ENCODE results near the gene HMX2. TPM values are rescaled to one million over a fixed set of nuclear protein-coding genes. Genes with fewer than 3 reads are reported as not detected.
"Not testable (repeated sequence)": the region's sequence is repeated elsewhere in the genome, so short reads cannot be mapped to it uniquely, and the experiment has no call there.

Gene HMX2
- total RNA-seq, 1 donor from 2014 or later = not detected

DNA sequence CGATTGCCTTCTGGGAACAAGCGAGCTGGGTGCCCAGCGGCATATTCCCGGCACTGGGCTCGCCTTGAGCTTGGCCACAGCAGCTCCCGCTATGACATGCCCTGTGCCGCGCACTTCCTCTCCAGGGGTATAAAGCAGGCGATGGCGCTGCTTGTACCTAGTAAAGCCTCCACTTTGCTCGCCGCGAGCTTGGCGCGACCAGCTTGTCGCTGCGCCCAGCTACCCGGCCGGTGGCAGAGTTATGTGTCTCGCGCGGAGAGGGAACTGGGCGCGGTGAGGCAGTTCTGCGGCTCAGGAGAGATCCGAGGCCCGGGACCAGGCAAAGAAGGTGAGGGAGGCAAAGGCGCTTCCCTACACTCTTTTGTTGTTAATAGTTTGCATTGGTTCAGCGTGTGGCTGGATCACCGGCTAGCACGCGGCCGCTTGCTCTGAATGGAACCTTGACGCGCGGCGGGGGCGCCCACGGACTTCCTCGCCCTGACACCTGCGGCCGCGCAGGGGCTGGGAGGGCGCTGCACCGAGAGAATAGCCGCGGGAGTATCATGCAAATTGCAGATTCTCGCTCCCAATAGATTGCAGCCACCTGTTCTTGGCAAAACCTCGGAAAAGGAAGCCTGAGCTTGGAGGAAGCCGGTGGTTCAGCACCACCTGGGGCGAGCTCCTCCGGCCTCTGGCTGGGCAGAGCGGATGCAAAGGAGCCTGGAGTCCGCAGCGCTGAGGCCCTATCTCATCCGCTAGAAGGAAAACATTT, 3.2 kb downstream of the HMX2 start:
- DNase-seq (ENCODE audit: low read depth in 2 of 2) = peak in 1 of 2 donors; percentile 32

DNA sequence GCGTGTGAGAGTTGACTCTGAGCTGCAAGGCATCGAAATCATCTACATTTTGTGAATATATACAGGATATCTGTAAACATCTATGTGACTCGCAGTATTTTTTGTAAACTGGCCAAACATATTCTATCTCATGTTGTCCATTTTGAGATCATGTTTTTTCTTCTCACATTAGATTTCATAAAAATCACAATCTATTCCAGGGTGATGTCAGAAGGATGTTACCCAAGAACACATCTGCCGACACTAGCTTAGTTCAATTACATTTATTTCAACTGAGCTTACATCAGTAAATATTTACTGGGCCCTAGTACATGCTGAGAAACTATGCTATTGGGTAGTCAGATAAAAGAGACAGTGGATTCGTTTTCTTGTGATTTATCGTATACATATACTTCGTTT, 3.8 kb downstream of the HMX2 start:
- no peak for DNase-seq (ENCODE audit: low read depth in 2 of 2)

DNA sequence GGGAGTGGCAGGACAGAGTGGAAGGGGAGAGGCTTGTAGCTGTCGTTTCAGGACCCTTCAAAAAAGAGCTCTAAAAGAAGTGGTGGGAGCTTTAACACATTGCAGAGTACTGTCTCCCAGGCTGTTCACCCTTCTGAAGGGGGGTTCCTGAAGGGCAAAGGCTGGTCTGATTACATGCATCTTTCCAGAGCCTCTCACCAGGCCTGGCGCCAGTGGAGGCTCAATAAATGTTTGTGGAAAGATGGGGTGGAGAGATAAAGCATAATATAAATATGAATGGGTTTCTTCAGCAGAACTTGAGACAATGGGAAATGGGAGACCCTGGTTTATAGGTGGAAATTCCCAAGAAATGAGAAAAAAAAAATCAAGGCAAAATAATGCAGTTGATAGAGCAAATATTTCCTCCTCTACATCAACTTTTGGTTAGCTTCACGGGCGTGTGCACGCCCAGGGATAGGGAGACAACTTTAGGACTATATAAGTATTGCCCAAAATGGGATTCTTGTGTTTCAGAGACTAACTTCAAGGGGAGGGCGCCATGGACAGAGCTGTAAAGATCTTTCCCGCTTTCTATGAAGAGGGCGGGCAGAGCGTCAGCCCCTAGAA, 5.7 kb downstream of the HMX2 start:
- DNase-seq (ENCODE audit: low read depth in 2 of 2) = no peak

DNA sequence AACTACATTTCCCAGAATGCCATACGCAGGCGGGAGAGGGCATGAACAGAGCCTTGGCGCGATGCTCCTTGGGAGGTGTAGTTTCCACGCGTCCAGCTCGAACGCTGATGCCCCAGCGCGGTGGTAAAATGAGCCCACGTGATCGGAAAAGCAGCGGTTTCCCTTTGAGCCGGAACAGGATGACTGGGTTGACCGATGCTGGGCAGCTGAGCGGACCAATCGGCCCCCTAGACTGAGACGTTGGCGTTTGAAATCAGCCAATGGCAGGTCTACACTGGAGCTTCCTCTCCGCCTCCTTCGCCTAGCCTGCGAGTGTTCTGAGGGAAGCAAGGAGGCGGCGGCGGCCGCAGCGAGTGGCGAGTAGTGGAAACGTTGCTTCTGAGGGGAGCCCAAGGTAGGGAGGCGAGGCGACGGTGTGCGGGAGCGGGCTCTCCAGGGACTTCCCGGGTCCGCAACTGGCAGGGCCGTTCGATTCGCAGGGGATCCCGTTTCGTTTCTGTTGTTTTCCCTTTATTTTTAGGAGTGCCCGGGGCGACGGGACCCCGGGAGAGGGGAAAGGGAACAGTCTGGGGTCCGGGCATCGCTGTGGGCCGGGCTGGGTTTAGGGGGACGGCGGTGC, 6.3 kb downstream of the HMX2 start, which contains the start of gene BUB3:
TSS of gene BUB3 (plus strand) at position 311 of the 619 bp plus-strand sequence. CDS start 516 bp downstream, outside the sequence.
- peak; percentile 99 to 100 for DNase-seq (ENCODE audit: low read depth in 2 of 2)

DNA sequence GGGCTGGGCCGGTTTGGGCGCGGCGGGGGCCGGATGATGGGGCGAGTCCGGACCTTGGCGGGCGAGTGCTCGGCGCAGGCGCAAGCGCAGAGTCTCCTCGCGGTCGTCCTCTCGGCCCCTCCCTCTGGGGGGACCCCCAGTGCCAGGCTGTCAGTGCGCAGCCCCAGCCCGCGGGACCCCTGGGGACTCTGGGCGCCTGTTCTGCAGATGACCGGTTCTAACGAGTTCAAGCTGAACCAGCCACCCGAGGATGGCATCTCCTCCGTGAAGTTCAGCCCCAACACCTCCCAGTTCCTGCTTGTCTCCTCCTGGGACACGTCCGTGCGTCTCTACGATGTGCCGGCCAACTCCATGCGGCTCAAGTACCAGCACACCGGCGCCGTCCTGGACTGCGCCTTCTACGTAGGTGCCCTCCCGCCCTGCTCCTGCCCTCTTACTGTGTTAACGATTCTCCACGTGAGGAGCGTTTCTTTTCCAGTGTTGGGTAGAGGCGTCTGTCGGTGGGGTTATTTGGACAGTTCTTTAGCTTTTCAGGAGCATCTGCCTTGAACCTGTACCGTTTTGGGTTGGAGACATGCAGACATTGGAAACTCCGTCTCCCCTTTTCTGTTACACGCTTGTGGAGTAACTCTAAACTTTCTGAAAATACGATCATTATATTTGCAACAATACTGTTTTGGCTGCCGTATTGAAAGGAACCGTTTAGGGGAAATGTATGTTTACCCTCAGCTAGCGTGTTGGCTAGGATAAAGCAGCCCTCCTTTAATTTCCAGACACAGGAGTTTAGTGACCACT, 7.0 kb downstream of the HMX2 start:
- DNase-seq (ENCODE audit: low read depth in 2 of 2) = peak in 1 of 2 donors; percentile 65

DNA sequence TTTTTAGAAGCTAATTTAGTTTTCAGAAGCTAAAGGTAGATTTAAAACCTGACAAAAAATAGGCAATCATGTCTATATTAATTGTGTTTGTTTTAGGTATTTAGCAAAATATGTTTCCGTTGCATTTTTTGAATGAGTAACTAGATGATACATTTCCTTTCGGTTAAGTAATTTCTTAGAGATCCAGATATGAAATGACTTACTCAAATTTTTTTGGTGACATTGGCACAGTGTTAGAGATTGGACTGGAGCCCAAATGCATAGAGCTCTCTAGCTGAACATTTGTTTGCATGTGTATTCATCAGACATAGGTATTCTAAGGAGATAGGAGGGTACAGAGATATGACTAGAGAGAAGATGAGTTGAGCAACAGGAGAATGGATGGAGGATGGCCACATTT, 8.1 kb downstream of the HMX2 start:
- no peak for DNase-seq (ENCODE audit: low read depth in 2 of 2)

DNA sequence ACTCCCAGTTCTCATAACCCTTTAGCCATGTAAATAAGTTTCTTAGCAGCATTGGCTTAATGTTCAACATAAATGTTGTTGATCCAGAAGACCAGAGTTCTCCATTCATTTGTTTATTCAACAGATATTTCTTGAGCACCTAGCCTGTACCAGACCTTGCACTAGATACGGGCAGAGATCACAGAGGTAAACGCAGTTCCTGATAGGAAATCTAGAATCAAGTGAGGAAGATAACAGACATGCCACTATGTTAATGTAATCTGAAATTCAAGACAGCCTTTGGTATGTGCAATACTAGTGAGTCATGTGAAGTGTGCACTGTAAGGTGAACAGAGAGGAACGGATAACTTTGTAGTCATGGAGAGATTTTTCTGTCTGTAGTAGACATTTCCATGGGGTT, 9.3 kb downstream of the HMX2 start:
- DNase-seq (ENCODE audit: low read depth in 2 of 2) = no peak

DNA sequence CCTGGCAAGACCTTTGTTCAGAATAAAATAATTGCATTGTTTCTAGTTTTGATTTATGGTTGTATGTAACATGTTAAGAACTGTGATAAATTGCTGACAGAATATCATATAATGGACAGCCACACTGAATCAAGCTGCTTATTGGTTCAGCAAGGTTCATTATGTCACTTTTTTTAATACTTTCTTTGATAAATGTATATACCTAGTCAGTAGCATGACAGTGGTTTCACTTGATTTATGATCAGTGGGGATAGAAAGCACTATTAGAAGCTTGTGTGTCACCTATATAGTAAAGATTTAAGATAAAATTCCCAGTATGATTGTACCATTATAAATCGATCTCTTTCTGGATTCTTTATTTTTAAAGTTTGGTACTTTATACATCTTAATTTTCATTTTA, 10.7 kb downstream of the HMX2 start:
- DNase-seq (ENCODE audit: low read depth in 2 of 2) = no peak

DNA sequence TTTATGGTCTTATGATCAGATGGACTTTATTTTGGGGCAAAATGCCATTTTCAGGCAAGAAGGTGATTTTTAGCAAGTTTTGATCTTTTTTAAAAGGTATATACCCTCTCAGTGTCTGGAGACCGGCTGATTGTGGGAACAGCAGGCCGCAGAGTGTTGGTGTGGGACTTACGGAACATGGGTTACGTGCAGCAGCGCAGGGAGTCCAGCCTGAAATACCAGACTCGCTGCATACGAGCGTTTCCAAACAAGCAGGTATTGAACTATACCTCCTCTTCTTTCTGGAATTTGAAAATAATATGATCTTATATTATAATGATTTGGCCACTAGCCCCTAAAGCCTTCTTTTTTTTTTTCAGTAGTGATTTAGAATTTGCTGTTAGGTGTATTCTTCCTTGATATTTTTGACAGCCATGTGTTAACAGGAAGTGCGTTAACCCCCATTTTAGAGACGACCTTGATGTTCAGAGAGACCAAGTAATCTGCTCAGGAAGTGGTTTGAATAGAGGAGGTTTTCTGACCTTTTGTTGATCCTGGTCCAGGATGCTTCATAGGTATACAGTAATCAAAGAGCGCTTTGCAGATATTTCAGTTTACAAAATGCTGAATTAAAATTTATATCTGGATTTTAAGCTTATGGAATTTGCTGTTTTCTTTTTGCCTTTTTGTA, 12.5 kb downstream of the HMX2 start:
- DNase-seq (ENCODE audit: low read depth in 2 of 2) = no peak

DNA sequence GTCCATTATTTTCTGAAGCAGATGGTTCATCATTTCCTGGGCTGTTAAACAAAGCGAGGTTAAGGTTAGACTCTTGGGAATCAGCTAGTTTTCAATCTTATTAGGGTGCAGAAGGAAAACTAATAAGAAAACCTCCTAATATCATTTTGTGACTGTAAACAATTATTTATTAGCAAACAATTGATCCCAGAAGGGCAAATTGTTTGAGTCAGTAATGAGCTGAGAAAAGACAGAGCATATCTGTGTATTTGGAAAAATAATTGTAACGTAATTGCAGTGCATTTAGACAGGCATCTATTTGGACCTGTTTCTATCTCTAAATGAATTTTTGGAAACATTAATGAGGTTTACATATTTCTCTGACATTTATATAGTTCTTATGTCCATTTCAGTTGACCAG, 16.4 kb downstream of the HMX2 start:
- no peak for DNase-seq (ENCODE audit: low read depth in 2 of 2)

DNA sequence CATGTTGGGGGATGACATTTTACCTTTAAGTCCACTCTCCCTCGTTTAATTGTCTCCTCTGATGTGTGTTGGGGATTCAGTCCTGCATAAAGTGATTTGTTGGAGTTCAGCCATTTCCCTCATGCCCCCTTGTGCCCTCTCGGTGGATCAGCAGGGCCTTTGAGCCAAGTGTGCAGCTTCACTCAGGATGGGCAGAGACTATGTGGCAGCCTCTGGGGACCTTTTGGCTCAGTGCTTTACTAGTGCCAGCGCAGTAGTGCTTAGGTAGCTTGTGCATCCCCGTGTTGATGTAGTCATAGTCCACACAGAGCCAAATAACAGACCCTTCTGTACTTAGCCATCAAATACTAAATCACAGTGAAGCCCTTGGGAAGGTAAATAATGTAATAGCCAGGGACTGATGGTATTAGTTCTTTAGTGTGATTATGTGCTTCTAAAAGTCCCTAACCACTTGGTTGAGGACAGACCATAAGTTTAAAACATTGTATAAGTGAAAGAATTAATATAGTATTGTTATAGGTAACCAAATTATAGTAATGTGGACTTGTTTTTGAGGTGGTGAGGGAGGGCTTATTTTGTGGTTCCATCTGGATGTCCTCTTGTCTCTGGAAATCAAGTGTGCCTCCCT, 17.6 kb downstream of the HMX2 start:
- DNase-seq (ENCODE audit: low read depth in 2 of 2) = no peak

DNA sequence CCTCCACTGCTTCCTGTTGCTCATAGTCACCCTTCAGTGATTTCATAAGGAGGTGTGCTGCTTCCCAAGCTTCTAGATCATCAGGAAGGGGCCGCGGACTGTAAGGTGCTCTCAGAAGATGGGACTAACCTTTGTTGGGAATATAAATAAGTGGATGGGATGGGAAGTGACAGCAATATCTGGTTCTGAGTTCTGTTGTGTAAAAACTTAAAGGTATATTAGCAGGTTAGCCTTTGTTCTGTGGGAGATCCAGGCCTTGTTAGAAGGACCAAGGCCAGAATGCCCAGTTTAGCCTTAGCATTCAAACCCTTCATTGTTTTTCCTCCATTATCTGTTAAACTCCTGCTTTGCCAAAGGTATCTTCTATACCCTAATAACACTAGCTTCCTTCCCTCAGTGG, 18.7 kb downstream of the HMX2 start:
- no peak for DNase-seq (ENCODE audit: low read depth in 2 of 2)

DNA sequence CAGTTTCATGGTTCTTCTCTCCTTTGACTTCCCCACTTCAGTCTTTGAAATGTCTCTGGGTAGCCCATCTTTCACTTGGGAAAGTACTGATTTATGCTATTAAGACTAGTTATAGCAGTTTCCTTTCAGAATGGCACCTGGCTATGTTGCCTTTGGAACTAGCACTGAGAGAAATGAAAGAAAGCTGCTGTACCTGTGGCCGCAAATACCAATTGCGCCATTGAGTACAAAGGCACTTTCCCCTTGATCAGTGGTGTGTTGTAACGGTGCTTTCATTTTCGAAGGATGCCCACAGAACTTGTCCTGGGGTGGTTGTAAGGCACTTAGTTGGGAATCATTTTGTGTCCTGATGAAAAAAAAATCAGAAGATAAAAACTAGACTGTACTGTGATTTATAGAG, 23.0 kb downstream of the HMX2 start:
- DNase-seq (ENCODE audit: low read depth in 2 of 2) = no peak

DNA sequence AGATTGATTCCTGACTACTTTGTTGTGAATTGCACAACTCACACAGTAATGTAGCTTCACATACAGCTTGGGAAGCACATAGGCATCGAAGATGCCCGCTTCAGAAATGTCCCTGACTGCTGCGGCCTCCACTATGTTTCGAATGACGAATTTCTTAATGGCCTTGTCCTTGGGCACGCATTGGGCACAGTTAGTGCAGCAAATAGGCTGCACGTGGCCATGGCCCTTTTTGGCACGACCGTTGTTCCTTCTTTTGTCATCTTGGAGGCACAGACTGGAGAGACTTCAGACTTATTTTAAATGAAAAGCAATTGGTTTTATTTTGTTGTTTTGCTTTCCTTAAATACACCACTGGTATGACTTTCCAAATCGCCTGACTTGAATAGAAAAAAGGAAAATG, 23.7 kb downstream of the HMX2 start:
- DNase-seq (ENCODE audit: low read depth in 2 of 2) = not testable (repeated sequence)

DNA sequence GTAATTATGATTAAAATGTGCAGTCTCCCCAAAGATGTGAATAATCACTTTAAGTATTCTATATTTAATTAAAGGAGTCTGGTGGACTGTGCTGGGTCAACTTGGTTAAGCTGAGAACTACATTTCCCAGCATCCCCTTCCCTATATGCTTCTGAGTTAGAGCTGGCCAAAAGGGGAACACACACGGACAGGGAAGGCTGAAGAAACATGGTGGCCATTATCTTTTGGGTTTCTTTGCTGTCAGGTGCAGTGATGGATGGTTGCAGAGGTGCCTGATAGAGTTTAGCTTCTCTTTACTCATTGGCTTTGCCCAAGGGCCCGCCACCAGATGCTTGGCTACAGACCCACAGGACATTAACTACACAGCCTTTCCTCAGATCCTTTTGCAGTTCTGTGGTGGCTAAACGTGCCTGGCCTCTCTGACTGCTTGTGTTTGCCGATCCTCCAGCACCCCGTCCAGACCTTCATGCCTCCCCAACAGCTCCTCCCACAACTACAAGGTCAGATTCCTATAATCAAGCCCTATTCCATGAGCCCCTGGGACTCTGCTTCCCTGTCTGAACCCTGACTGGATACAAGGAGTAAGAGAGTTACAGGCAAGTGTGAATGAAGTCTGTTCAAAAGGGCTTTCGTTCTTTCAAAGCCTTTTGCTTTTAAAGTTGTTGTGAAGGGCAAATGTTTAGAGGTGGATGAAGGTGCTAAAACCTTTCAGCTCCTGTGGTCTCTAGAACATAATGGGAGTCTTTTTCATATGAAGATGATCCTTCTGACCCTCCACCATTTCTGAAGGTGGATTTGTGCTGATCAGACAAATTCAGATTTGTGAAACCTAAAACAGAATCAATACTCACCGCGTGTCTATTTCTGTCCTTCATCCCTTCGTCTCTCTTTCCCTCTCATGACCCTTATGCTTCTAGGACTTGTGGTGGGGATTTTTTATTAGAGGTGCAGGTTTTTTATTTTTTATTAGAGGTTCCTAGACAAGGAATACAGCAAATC, 27.8 kb downstream of the HMX2 start:
- DNase-seq (ENCODE audit: low read depth in 2 of 2) = no peak

DNA sequence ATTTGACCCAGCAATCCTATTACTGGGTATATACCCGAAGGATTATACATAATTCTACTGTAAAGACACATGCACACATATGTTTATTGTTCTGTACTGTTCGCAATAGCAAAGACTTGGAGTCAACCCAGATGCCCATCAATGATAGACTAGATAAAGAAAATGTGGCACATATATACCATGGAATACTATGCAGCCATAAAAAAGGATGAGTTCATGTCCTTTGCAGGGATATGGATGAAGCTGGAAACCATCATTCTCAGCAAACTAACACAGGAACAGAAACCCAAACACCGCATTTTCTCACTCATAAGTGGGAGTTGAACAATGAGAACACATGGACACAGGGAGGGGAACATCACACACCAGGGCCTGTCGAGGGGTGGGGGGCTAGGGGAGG, 30.5 kb downstream of the HMX2 start:
- not testable (repeated sequence) for DNase-seq (ENCODE audit: low read depth in 2 of 2)

DNA sequence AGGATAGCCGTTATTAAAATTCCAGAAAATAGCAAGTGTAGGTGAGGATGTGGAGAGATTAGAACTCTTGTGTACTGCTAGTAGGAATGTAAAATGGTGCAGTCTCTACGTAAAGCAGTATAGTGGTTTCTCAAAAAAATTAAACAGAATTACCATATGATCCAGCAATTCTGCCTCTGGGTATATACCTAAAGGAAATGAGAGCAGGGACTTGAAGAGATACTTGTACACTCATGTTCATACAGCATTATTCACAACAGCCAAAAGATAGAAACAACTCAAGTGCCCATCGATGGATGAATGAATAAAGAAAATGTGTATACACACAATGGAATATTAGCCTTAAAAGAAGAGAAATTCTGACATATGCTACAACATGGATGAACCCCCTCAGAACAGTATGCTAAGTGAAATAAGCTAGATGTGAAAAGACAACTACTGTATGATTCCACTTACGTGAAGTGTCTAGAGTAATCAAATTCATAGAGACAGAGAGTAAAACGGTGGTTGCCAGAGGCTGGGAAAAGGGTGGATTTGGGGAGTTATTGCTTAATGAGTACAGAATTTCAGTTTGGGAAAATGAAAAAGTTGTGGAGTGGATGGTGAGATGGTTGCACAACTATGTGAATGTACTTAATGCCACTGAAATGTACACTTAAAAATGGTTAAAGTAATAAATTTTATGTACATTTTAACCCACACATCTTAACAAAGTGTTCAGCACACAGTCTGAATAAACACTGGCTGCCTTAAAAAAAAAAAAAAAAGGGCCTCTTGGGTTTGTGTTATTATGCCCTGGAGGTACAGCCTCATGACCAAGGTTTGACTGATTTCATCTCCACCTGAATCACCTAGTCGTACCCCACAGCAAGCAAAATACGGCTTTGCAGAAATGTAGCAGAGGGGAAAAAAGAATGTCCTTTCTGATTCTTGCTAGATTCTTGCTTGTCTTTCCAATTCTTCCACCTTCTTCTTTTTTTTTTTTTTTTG, 32.5 kb downstream of the HMX2 start:
- no peak for DNase-seq (ENCODE audit: low read depth in 2 of 2)

DNA sequence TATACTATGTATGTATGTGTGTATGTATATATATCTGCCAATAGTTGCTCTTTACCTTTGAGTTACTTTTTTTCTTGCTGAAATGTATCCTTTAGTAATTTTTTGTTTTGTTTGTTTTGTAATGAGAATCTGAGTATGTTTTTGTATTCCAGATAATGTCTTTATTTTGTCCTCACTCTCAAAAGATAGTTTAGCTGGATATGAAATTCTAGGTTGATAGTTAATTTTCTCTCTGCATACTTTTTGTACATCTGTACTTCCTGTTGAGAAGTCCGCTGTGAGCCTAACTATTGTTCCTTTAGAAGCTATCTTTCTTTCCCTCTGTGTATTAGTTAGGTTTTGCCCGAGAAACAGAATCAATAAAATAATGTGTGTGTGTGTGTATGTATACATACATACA, 35.8 kb downstream of the HMX2 start:
- no peak for DNase-seq (ENCODE audit: low read depth in 2 of 2)

DNA sequence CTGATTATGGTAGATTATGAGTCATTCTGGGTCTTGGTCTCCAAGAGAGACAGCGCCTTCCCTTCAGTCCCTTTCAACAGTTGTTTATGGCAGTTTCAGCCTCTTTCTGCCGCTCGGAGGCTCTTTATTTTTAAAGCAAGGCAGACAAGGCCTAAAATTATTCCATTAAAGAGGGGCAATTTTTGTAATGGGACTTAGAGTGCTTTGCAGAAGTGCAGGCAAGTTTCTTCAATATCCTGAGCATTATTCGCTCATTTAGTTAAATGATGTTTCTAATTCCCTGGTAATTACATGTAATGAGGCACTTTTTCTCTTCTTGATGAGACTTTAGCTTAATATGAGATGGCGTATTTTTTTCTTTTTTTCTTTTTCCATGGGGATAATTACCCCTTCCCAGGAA, 39.8 kb downstream of the HMX2 start:
- DNase-seq (ENCODE audit: low read depth in 2 of 2) = no peak

Data from dermis microvascular lymphatic vessel endothelial cell (primary cell).